Stomach (tissue), 4 donors: ENCODE results near the gene TUBA4B.

Experiments used
- EP300 ChIP-seq: sonication (generic); formaldehyde crosslinking; IDR thresholded peaks from one replicate; pipeline ENCODE4 v1.6.1; 2017; ENCODE audit warnings: antibody characterized with exemption
- POLR2AphosphoS5 ChIP-seq, 3 donors: sonication (generic); formaldehyde crosslinking; IDR thresholded peaks; one replicate each; pipeline ENCODE4 v1.6.1; 2016; ENCODE audit warnings: antibody characterized with exemption in 3 of 3
- TF ChIP-seq, protein P1 (sequence below), 7 experiments: fragments of 450-650 bp in 4 of 7; fragments of 200-600 bp in 3 of 7; sonication (generic) in 3 of 7; IDR thresholded peaks; one replicate each; pipeline ENCODE4 v1.5.1; 2016 to 2019; ENCODE audit warnings: antibody characterized with exemption in 7 of 7, control low read depth in 2 of 7, mild to moderate bottlenecking in 1 of 7

- TF ChIP-seq EP300 (no peak), POLR2AphosphoS5 (IDR thresholded peaks at IDR 0.05) (no peak)
- TF ChIP-seq, protein P1, sequence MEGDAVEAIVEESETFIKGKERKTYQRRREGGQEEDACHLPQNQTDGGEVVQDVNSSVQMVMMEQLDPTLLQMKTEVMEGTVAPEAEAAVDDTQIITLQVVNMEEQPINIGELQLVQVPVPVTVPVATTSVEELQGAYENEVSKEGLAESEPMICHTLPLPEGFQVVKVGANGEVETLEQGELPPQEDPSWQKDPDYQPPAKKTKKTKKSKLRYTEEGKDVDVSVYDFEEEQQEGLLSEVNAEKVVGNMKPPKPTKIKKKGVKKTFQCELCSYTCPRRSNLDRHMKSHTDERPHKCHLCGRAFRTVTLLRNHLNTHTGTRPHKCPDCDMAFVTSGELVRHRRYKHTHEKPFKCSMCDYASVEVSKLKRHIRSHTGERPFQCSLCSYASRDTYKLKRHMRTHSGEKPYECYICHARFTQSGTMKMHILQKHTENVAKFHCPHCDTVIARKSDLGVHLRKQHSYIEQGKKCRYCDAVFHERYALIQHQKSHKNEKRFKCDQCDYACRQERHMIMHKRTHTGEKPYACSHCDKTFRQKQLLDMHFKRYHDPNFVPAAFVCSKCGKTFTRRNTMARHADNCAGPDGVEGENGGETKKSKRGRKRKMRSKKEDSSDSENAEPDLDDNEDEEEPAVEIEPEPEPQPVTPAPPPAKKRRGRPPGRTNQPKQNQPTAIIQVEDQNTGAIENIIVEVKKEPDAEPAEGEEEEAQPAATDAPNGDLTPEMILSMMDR (IDR thresholded peaks at IDR 0.05) = no peak
These were observed 13.2 kb downstream of the TUBA4B start for GRCh38 chr2:219266232-219266631.
